Panc1 (cell line): ENCODE measurements around the gene SLC16A8.

Experiments
- POLR2AphosphoS5 ChIP-seq: IDR thresholded peaks from 2 replicates; pipeline ENCODE4 v1.6.1; 2012; ENCODE audit warnings: mild to moderate bottlenecking, low read depth, low read length, moderate library complexity
- SIN3A ChIP-seq: IDR thresholded peaks from 2 replicates; pipeline ENCODE4 v1.6.1; 2012; ENCODE audit warnings: low read depth, mild to moderate bottlenecking, low read length, moderate library complexity, borderline replicate concordance; ENCODE audit not compliant: insufficient read depth
- TCF7L2 ChIP-seq: IDR thresholded peaks from 2 replicates; pipeline ENCODE4 v1.6.1; 2011; ENCODE audit warnings: mild to moderate bottlenecking, low read depth, low read length, inconsistent platforms
- TF ChIP-seq, protein P1 (sequence below): fragments of 450-650 bp; IDR thresholded peaks from 2 replicates; pipeline ENCODE4 v1.5.1; 2017; ENCODE audit warnings: mild to moderate bottlenecking
- TF ChIP-seq, protein P2 (sequence below), 2 experiments: IDR thresholded peaks; 2 replicates each; pipeline ENCODE4 v1.6.1; 2011 to 2012; ENCODE audit warnings: low read depth in 2 of 2, control low read depth in 1 of 2, low read length in 1 of 2, mild to moderate bottlenecking in 1 of 2, moderate library complexity in 1 of 2; ENCODE audit not compliant: insufficient read depth in 1 of 2

DNA sequence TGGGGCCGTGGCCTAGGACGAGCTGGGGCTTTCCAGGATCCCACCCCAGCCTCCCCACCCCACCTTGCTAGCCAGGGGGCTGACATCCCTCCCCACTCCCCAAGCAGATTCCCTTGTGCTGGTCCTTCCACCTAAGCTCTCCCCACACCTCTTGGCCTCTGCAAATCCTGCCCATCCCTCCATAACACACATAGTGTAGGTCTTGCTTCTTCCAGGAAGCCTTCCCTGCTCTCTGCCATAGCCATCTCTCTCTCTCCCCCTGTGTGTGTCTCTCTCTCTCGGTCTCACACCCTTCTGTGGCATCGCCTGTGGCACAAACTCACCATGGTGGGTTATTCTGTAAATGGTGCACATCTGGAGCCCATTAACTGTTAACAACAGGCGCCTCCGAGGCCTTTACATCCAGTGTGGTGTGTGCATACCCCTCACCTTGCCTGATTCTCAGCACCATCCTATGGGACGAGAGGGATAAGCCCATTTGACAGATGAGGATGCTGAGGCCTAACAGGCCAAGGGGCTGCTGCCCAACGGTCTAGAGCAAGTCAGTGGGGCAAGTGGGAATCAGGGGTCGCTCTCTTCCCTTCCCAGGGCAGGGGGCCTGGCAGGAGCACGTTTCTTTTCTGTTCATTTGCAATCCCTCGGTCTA lies 49.0 kb downstream of the SLC16A8 start:
- TF ChIP-seq POLR2AphosphoS5 (no peak), TCF7L2 (no peak), SIN3A (no peak)
- TF ChIP-seq, protein P1, sequence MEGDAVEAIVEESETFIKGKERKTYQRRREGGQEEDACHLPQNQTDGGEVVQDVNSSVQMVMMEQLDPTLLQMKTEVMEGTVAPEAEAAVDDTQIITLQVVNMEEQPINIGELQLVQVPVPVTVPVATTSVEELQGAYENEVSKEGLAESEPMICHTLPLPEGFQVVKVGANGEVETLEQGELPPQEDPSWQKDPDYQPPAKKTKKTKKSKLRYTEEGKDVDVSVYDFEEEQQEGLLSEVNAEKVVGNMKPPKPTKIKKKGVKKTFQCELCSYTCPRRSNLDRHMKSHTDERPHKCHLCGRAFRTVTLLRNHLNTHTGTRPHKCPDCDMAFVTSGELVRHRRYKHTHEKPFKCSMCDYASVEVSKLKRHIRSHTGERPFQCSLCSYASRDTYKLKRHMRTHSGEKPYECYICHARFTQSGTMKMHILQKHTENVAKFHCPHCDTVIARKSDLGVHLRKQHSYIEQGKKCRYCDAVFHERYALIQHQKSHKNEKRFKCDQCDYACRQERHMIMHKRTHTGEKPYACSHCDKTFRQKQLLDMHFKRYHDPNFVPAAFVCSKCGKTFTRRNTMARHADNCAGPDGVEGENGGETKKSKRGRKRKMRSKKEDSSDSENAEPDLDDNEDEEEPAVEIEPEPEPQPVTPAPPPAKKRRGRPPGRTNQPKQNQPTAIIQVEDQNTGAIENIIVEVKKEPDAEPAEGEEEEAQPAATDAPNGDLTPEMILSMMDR: no peak
- TF ChIP-seq, protein P2, sequence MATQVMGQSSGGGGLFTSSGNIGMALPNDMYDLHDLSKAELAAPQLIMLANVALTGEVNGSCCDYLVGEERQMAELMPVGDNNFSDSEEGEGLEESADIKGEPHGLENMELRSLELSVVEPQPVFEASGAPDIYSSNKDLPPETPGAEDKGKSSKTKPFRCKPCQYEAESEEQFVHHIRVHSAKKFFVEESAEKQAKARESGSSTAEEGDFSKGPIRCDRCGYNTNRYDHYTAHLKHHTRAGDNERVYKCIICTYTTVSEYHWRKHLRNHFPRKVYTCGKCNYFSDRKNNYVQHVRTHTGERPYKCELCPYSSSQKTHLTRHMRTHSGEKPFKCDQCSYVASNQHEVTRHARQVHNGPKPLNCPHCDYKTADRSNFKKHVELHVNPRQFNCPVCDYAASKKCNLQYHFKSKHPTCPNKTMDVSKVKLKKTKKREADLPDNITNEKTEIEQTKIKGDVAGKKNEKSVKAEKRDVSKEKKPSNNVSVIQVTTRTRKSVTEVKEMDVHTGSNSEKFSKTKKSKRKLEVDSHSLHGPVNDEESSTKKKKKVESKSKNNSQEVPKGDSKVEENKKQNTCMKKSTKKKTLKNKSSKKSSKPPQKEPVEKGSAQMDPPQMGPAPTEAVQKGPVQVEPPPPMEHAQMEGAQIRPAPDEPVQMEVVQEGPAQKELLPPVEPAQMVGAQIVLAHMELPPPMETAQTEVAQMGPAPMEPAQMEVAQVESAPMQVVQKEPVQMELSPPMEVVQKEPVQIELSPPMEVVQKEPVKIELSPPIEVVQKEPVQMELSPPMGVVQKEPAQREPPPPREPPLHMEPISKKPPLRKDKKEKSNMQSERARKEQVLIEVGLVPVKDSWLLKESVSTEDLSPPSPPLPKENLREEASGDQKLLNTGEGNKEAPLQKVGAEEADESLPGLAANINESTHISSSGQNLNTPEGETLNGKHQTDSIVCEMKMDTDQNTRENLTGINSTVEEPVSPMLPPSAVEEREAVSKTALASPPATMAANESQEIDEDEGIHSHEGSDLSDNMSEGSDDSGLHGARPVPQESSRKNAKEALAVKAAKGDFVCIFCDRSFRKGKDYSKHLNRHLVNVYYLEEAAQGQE (IDR thresholded peaks at IDR 0.05; ENCODE audit: insufficient read depth in 1 of 2, low read depth in 2 of 2, low read length in 1 of 2): no peak
